ENCODE results near the gene CPED1.

GRCh38 chr7:121334875-121335648 lies 346.6 kb downstream of the CPED1 start:
- TF ChIP-seq CTCF (IDR thresholded peaks at IDR 0.05) (no peak), POLR2AphosphoS5 (IDR thresholded peaks at IDR 0.05; ENCODE audit: low read depth, low read length) (no peak), SIN3A (IDR thresholded peaks at IDR 0.05; ENCODE audit: borderline replicate concordance, insufficient read depth, low read depth, low read length) (no peak), REST (IDR thresholded peaks at IDR 0.05; ENCODE audit: insufficient read depth in 1 of 2, low read depth in 2 of 2, low read length in 1 of 2) (no peak)
